HCT116 (cell line): ENCODE measurements around the gene SOST. TPM values are rescaled to one million over a fixed set of nuclear protein-coding genes. Genes with fewer than 3 reads are reported as not detected.

ENCODE experiments used
- ATAC-seq: fragments of 200-7000 bp; cut with Tn5 transposase; 2 replicates; pipeline ENCODE4 v1.9.1; 2020; ENCODE audit warnings: mild to moderate bottlenecking, moderate library complexity
- BruUV-seq: library from RNA; stranded (reverse); fragments of 400-500 nt; replicated peaks from 2 replicates; lab custom pipeline; 2021; lab: Mats Ljungman, UMichigan
- CTCF ChIA-PET: fragments of 300-600 bp; sonication (Branson Sonifier 250); formaldehyde crosslinking; loops from one replicate; lab custom pipeline; 2021; ENCODE audit warnings: antibody characterized with exemption; lab: Charles Lee
- POLR2A ChIA-PET: fragments of 300-600, 350-600 bp; sonication (Branson Sonifier 250); formaldehyde crosslinking; loops from one replicate; lab custom pipeline; 2021; ENCODE audit warnings: antibody characterized with exemption; lab: Charles Lee
- RAD21 ChIA-PET, 2 experiments: fragments of 300-600 bp; sonication (Branson Sonifier 250); formaldehyde crosslinking; loops; one replicate each; lab custom pipeline; 2023; ENCODE audit warnings: low total read pairs in 2 of 2; ENCODE audit not compliant: uncharacterized antibody in 2 of 2, unreplicated experiment in 2 of 2, low non-redundant PET in 1 of 2; lab: Charles Lee
- DNase-seq: peaks from one replicate; pipeline ENCODE4 v3.0.0-alpha.2; 2010; ENCODE audit warnings: low read depth, low spot score
- H2AFZ ChIP-seq: fragments of 200-600 bp; shearing (Covaris generic), sonication (generic); 2 replicates; pipeline ENCODE4 v1.6.1; 2017; ENCODE audit warnings: low read depth, mixed run types, mixed read lengths, antibody characterized with exemption, low read length; ENCODE audit not compliant: poor library complexity, severe bottlenecking
- H3K27ac ChIP-seq: 2 replicates; pipeline ENCODE4 v1.5.1; 2012; ENCODE audit warnings: low read depth, low read length
- H3K27me3 ChIP-seq: fragments of 200-600 bp; sonication (generic); 2 replicates; pipeline ENCODE4 v1.6.1; 2016; ENCODE audit warnings: mixed run types, low read length, mixed read lengths; ENCODE audit not compliant: insufficient read depth
- H3K36me3 ChIP-seq, 2 experiments: fragments of 200-500 bp in 1 of 2; fragments of 200-600 bp in 1 of 2; sonication (Bioruptor generic) in 1 of 2; sonication (generic) in 1 of 2; 2 replicates each; pipeline versions ENCODE4 v1.5.1 to v1.6.1; 2014 to 2016; ENCODE audit warnings: low read length in 2 of 2, inconsistent platforms in 1 of 2, mixed read lengths in 1 of 2, mixed run types in 1 of 2; ENCODE audit not compliant: insufficient read depth in 2 of 2, control insufficient read depth in 1 of 2
- H3K4me1 ChIP-seq, 2 experiments: fragments of 200-600 bp in 1 of 2; sonication (generic) in 1 of 2; 2 replicates each; pipeline versions ENCODE4 v1.5.1 to v1.6.1; 2012 to 2017; ENCODE audit warnings: low read length in 2 of 2, inconsistent platforms in 1 of 2, mild to moderate bottlenecking in 1 of 2, mixed read lengths in 1 of 2, mixed run types in 1 of 2, moderate library complexity in 1 of 2; ENCODE audit not compliant: insufficient read depth in 2 of 2, control insufficient read depth in 1 of 2
- H3K4me2 ChIP-seq: fragments of 200-600 bp; sonication (generic); 2 replicates; pipeline ENCODE4 v1.6.1; 2017; ENCODE audit warnings: mixed run types, low read length, mixed read lengths
- H3K4me3 ChIP-seq, 2 experiments: fragments of 200-600 bp in 1 of 2; sonication (generic) in 1 of 2; replicated peaks in 1 of 2; 2 replicates each; pipeline ENCODE4 v1.5.1; 2011 to 2016; ENCODE audit warnings: low read length in 2 of 2, control low read depth in 1 of 2, low read depth in 1 of 2, mild to moderate bottlenecking in 1 of 2, mixed read lengths in 1 of 2, mixed run types in 1 of 2
- H3K79me2 ChIP-seq: fragments of 200-600 bp; sonication (generic); 2 replicates; pipeline ENCODE4 v1.6.1; 2017; ENCODE audit warnings: mild to moderate bottlenecking, mixed run types, low read length, moderate library complexity, mixed read lengths; ENCODE audit not compliant: insufficient read depth
- H3K9ac ChIP-seq: fragments of 200-600 bp; sonication (generic); 2 replicates; pipeline ENCODE4 v1.6.1; 2016; ENCODE audit warnings: low read length, mixed read lengths
- H3K9me2 ChIP-seq: fragments of 200-600 bp; sonication (generic), shearing (Covaris generic); 2 replicates; pipeline ENCODE4 v1.6.1; 2017; ENCODE audit warnings: mixed run types, mild to moderate bottlenecking, moderate library complexity; ENCODE audit not compliant: insufficient read depth
- H3K9me3 ChIP-seq, 2 experiments: fragments of 200-500 bp in 1 of 2; fragments of 200-600 bp in 1 of 2; sonication (Bioruptor generic) in 1 of 2; sonication (generic) in 1 of 2; 2 replicates each; pipeline ENCODE4 v1.6.1; 2014 to 2017; ENCODE audit warnings: low read length in 2 of 2, mixed read lengths in 2 of 2, inconsistent platforms in 1 of 2, low read depth in 1 of 2, mild to moderate bottlenecking in 1 of 2, mixed run types in 1 of 2, moderate library complexity in 1 of 2; ENCODE audit not compliant: control insufficient read depth in 1 of 2, insufficient read depth in 1 of 2
- H4K20me1 ChIP-seq: fragments of 200-600 bp; sonication (generic), shearing (Covaris generic); 2 replicates; pipeline ENCODE4 v1.6.1; 2017; ENCODE audit warnings: mixed run types, mild to moderate bottlenecking, moderate library complexity; ENCODE audit not compliant: insufficient read depth
- CBX3 ChIP-seq: IDR thresholded peaks from 2 replicates; pipeline ENCODE4 v1.6.1; 2012; ENCODE audit warnings: low read depth
- CEBPB ChIP-seq: IDR thresholded peaks from 2 replicates; pipeline ENCODE4 v1.6.1; 2012; ENCODE audit warnings: low read depth
- EGR1 ChIP-seq: IDR thresholded peaks from 2 replicates; pipeline ENCODE4 v1.6.1; 2012; ENCODE audit warnings: low read depth
- ELF1 ChIP-seq: IDR thresholded peaks from 2 replicates; pipeline ENCODE4 v1.6.1; 2012; ENCODE audit warnings: low read depth, borderline replicate concordance
- EZH2phosphoT487 ChIP-seq: fragments of 200-600 bp; IDR thresholded peaks from 2 replicates; pipeline ENCODE4 v1.6.1; 2018; ENCODE audit warnings: antibody characterized with exemption, borderline replicate concordance
- FOSL1 ChIP-seq: IDR thresholded peaks from 2 replicates; pipeline ENCODE4 v1.6.1; 2012; ENCODE audit warnings: low read depth
- JUND ChIP-seq: IDR thresholded peaks from 2 replicates; pipeline ENCODE4 v1.6.1; 2012
- POLR2A ChIP-seq: IDR thresholded peaks from 2 replicates; pipeline ENCODE4 v1.7.0; 2011; ENCODE audit warnings: borderline replicate concordance; ENCODE audit not compliant: insufficient read depth, insufficient read length; ENCODE audit errors: extremely low read depth
- POLR2AphosphoS5 ChIP-seq: IDR thresholded peaks from 2 replicates; pipeline ENCODE4 v1.6.1; 2011; ENCODE audit warnings: mild to moderate bottlenecking, low read depth, low read length, moderate library complexity
- RAD21 ChIP-seq: IDR thresholded peaks from 2 replicates; pipeline ENCODE4 v1.6.1; 2012; ENCODE audit warnings: low read depth, mild to moderate bottlenecking
- SIN3A ChIP-seq: IDR thresholded peaks from 2 replicates; pipeline ENCODE4 v1.6.1; 2012; ENCODE audit warnings: low read depth
- SRF ChIP-seq: IDR thresholded peaks from 2 replicates; pipeline ENCODE4 v1.6.1; 2012; ENCODE audit warnings: low read depth
- YY1 ChIP-seq: IDR thresholded peaks from 2 replicates; pipeline ENCODE4 v1.6.1; 2011; ENCODE audit warnings: low read length, low read depth, moderate library complexity, mild to moderate bottlenecking; ENCODE audit not compliant: insufficient replicate concordance; ENCODE audit errors: extremely low read depth
- ZFX ChIP-seq: fragments of 450-650 bp; IDR thresholded peaks from 2 replicates; pipeline ENCODE4 v1.6.1; 2017
- ZNF274 ChIP-seq: fragments of 200-500 bp; sonication (Bioruptor generic); IDR thresholded peaks from 2 replicates; pipeline ENCODE4 v1.6.1; 2014; ENCODE audit warnings: mild to moderate bottlenecking, low read depth, low read length, inconsistent platforms
- intact Hi-C: fragments of 100-400 bp; cut with micrococcal nuclease; formaldehyde crosslinking; loops from 2 replicates; pipeline ENCODE4 v1.10.0; 2022
- total RNA-seq: library from RNA; stranded (reverse); gene quantifications from one replicate; pipeline ENCODE4 v1.2.1, GENCODE V29; 2021; ENCODE audit not compliant: unreplicated experiment
- TF ChIP-seq, protein P1 (sequence below): IDR thresholded peaks from 2 replicates; pipeline ENCODE4 v1.6.1; 2011; ENCODE audit warnings: mild to moderate bottlenecking, low read length, moderate library complexity; ENCODE audit not compliant: insufficient replicate concordance; ENCODE audit errors: extremely low read depth
- TF ChIP-seq, protein P2 (sequence below): IDR thresholded peaks from 2 replicates; pipeline ENCODE4 v1.6.1; 2012
- TF ChIP-seq, protein P3 (sequence below), 3 experiments: fragments of 200-600 bp in 1 of 3; sonication (generic) in 1 of 3; IDR thresholded peaks in 2 of 3; conservative IDR thresholded peaks in 1 of 3; 2 replicates each; pipeline ENCODE4 v1.5.1; 2012 to 2017; ENCODE audit warnings: low read depth in 2 of 3, low read length in 2 of 3, antibody characterized with exemption in 1 of 3, borderline replicate concordance in 1 of 3, control low read depth in 1 of 3, mild to moderate bottlenecking in 1 of 3, mixed read lengths in 1 of 3, mixed run types in 1 of 3, moderate library complexity in 1 of 3; ENCODE audit not compliant: insufficient read depth in 1 of 3
- TF ChIP-seq, protein P4 (sequence below): IDR thresholded peaks from 2 replicates; pipeline ENCODE4 v1.6.1; 2012; ENCODE audit warnings: low read depth

The SOST gene
- total RNA-seq, 1 experiment from 2014 or later, result not detected

DNA sequence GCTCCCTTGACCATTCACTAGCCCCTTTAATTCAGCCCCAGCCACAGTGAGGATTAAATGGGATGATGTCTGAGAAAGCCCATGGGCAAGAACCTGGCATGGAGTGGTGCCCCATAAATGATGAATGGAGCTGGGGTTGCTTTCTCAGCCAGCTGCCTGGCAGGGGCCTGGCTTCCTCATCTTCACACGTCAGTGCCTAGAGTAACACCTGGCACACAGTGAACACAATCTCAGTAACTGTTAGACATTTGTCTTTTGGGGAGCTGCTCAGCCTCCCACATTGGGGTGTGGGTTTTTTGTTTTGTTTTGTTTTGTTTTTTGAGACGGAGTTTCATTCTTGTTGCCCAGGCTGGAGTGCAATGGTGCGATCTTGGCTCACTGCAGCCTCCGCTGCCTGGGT is 49.4 kb downstream of the SOST start:
- DNase-seq, result no peak
- H3K9me3 ChIP-seq, result no peaks in the 10 kb centered on the region
- ChIA-PET CTCF (no interaction called here), POLR2A (no interaction called here), RAD21 (no interaction called here)
- no peaks in the 10 kb centered on the region for H3K79me2 ChIP-seq
- no peaks in the 10 kb centered on the region for H3K27me3 ChIP-seq
- peaks cover 0 to 12% of the 10 kb centered on the region in 2 experiments; a peak in 1 of 4 replicates for H3K4me1 ChIP-seq
- H4K20me1 ChIP-seq, result no peaks in the 10 kb centered on the region
- H3K27ac ChIP-seq, result no peak overlapping the region
- no peaks in the 10 kb centered on the region for H3K36me3 ChIP-seq
- no peak overlapping the region for H3K4me2 ChIP-seq
- TF ChIP-seq CBX3 (no peak), RAD21 (no peak), YY1 (no peak), EZH2phosphoT487 (no peak), EGR1 (no peak), POLR2AphosphoS5 (no peak), ZNF274 (no peak), FOSL1 (no peak), ZFX (no peak), ELF1 (no peak), JUND (no peak), SRF (no peak), CEBPB (no peak), SIN3A (no peak), POLR2A (no peak)
- TF ChIP-seq, protein P1, sequence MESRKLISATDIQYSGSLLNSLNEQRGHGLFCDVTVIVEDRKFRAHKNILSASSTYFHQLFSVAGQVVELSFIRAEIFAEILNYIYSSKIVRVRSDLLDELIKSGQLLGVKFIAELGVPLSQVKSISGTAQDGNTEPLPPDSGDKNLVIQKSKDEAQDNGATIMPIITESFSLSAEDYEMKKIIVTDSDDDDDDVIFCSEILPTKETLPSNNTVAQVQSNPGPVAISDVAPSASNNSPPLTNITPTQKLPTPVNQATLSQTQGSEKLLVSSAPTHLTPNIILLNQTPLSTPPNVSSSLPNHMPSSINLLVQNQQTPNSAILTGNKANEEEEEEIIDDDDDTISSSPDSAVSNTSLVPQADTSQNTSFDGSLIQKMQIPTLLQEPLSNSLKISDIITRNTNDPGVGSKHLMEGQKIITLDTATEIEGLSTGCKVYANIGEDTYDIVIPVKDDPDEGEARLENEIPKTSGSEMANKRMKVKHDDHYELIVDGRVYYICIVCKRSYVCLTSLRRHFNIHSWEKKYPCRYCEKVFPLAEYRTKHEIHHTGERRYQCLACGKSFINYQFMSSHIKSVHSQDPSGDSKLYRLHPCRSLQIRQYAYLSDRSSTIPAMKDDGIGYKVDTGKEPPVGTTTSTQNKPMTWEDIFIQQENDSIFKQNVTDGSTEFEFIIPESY, result no peak
- TF ChIP-seq, protein P2, sequence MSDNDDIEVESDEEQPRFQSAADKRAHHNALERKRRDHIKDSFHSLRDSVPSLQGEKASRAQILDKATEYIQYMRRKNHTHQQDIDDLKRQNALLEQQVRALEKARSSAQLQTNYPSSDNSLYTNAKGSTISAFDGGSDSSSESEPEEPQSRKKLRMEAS, result no peak
- TF ChIP-seq, protein P3, sequence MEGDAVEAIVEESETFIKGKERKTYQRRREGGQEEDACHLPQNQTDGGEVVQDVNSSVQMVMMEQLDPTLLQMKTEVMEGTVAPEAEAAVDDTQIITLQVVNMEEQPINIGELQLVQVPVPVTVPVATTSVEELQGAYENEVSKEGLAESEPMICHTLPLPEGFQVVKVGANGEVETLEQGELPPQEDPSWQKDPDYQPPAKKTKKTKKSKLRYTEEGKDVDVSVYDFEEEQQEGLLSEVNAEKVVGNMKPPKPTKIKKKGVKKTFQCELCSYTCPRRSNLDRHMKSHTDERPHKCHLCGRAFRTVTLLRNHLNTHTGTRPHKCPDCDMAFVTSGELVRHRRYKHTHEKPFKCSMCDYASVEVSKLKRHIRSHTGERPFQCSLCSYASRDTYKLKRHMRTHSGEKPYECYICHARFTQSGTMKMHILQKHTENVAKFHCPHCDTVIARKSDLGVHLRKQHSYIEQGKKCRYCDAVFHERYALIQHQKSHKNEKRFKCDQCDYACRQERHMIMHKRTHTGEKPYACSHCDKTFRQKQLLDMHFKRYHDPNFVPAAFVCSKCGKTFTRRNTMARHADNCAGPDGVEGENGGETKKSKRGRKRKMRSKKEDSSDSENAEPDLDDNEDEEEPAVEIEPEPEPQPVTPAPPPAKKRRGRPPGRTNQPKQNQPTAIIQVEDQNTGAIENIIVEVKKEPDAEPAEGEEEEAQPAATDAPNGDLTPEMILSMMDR (IDR thresholded peaks at IDR 0.05 in 2 of 3, conservative IDR thresholded peaks at IDR 0.05 in 1 of 3; ENCODE audit: borderline replicate concordance in 1 of 3, insufficient read depth in 1 of 3, low read depth in 2 of 3, low read length in 2 of 3), result no peak
- TF ChIP-seq, protein P4, sequence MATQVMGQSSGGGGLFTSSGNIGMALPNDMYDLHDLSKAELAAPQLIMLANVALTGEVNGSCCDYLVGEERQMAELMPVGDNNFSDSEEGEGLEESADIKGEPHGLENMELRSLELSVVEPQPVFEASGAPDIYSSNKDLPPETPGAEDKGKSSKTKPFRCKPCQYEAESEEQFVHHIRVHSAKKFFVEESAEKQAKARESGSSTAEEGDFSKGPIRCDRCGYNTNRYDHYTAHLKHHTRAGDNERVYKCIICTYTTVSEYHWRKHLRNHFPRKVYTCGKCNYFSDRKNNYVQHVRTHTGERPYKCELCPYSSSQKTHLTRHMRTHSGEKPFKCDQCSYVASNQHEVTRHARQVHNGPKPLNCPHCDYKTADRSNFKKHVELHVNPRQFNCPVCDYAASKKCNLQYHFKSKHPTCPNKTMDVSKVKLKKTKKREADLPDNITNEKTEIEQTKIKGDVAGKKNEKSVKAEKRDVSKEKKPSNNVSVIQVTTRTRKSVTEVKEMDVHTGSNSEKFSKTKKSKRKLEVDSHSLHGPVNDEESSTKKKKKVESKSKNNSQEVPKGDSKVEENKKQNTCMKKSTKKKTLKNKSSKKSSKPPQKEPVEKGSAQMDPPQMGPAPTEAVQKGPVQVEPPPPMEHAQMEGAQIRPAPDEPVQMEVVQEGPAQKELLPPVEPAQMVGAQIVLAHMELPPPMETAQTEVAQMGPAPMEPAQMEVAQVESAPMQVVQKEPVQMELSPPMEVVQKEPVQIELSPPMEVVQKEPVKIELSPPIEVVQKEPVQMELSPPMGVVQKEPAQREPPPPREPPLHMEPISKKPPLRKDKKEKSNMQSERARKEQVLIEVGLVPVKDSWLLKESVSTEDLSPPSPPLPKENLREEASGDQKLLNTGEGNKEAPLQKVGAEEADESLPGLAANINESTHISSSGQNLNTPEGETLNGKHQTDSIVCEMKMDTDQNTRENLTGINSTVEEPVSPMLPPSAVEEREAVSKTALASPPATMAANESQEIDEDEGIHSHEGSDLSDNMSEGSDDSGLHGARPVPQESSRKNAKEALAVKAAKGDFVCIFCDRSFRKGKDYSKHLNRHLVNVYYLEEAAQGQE, result no peak
- BruUV-seq, result no TSS peak
- intact Hi-C loops, result no loop called here
- no peaks in the 10 kb centered on the region for H3K9me2 ChIP-seq
- H3K9ac ChIP-seq, result no peak overlapping the region
- H3K4me3 ChIP-seq, result no peak overlapping the region
- no peak overlapping the region for H2AFZ ChIP-seq
- ATAC-seq, result no peak
